ENCODE results near the gene UBA1.

Gene UBA1

GRCh38 chrX:47145395-47146120, 48.1 kb upstream of the UBA1 start:
- Histone ChIP-seq H3K36me3 (ENCODE audit: insufficient read depth, low read length) (peaks cover 5% of the 10 kb centered on the region; the same call in 1 of the 2 replicates), H3K4me1 (ENCODE audit: insufficient read depth, low read length, poor library complexity, severe bottlenecking) (peaks cover 8% of the 10 kb centered on the region), H2AFZ (ENCODE audit: low read length) (peak overlapping the region; percentile 93; the same call in 1 of the 2 replicates), H3K4me3 (ENCODE audit: low read length, poor library complexity, severe bottlenecking) (peak overlapping the region; percentile 93), H3K27me3 (ENCODE audit: insufficient read depth, low read length, poor library complexity, severe bottlenecking) (no peaks in the 10 kb centered on the region), H3K9me2 (replicated peaks; ENCODE audit: low read depth, low read length) (no peaks in the 10 kb centered on the region), H3K9ac (ENCODE audit: low read depth, low read length, poor library complexity, severe bottlenecking) (peak overlapping the region; percentile 94), H4K20me1 (ENCODE audit: insufficient read depth, low read length, poor library complexity, severe bottlenecking) (peaks cover 40% of the 10 kb centered on the region), H3K9me3 (ENCODE audit: insufficient read depth, low read depth, low read length) (no peaks in the 10 kb centered on the region), H3K79me2 (ENCODE audit: insufficient read depth, low read length) (peaks cover 76% of the 10 kb centered on the region), H3K4me2 (ENCODE audit: low read depth, low read length, poor library complexity, severe bottlenecking) (peak overlapping the region; percentile 87), H3F3A (ENCODE audit: low read depth) (no peaks in the 10 kb centered on the region)
- TF ChIP-seq EZH2phosphoT487 (IDR thresholded peaks at IDR 0.05; ENCODE audit: borderline replicate concordance): no peak
- TF ChIP-seq, protein P1, sequence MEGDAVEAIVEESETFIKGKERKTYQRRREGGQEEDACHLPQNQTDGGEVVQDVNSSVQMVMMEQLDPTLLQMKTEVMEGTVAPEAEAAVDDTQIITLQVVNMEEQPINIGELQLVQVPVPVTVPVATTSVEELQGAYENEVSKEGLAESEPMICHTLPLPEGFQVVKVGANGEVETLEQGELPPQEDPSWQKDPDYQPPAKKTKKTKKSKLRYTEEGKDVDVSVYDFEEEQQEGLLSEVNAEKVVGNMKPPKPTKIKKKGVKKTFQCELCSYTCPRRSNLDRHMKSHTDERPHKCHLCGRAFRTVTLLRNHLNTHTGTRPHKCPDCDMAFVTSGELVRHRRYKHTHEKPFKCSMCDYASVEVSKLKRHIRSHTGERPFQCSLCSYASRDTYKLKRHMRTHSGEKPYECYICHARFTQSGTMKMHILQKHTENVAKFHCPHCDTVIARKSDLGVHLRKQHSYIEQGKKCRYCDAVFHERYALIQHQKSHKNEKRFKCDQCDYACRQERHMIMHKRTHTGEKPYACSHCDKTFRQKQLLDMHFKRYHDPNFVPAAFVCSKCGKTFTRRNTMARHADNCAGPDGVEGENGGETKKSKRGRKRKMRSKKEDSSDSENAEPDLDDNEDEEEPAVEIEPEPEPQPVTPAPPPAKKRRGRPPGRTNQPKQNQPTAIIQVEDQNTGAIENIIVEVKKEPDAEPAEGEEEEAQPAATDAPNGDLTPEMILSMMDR (conservative IDR thresholded peaks at IDR 0.05; ENCODE audit: low read length): no peak

DNA sequence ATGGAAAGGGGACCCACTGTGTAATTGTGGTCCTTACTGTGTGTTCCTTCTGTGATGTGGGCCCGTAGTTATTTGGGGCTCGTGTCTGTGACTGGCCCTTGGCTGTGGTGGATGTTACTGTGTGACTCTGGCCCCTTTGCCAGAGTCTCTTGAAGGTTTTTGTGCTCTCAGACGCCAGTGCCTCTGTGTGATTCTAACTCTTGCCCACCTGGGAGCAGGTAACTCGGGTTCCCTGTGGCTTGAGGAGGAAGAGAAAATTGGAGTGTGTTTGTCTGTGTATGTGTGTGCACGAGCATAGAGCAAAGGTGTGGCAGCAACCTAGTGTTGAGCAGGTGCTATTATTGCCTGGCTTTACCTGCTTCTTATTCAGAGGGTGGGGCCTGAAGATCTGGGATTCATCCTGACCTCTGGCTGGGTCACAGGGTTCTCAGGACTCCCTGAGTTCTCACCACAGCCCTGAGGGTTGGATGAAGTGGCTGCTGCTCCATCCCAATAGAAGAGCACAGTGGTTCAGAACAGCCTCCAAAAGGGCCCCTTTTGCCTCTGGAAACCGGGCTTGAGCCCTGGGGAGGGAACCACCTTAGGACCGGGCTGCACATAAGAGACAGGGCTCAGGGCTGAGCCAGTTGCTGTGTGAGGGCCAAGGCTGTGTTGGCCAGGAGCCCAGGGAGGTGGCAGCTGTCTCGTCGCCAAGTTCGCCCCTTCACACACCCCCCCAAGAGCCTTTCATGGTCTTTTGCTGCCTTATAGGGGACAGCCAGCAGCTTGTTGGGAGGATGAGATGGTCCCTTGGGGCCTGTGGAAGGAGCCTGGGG, 47.3 kb upstream of the UBA1 start:
- Histone ChIP-seq H3K27me3 (ENCODE audit: insufficient read depth, low read length, poor library complexity, severe bottlenecking) (no peaks in the 10 kb centered on the region), H3K9me3 (ENCODE audit: insufficient read depth, low read depth, low read length) (no peaks in the 10 kb centered on the region), H3K79me2 (ENCODE audit: insufficient read depth, low read length) (peaks cover 84% of the 10 kb centered on the region), H4K20me1 (ENCODE audit: insufficient read depth, low read length, poor library complexity, severe bottlenecking) (peaks cover 43% of the 10 kb centered on the region), H3K9me2 (replicated peaks; ENCODE audit: low read depth, low read length) (no peaks in the 10 kb centered on the region), H2AFZ (ENCODE audit: low read length) (no peak overlapping the region), H3K4me3 (ENCODE audit: low read length, poor library complexity, severe bottlenecking) (peak overlapping the region; percentile 93), H3K4me2 (ENCODE audit: low read depth, low read length, poor library complexity, severe bottlenecking) (peak overlapping the region; percentile 87), H3F3A (ENCODE audit: low read depth) (no peaks in the 10 kb centered on the region), H3K36me3 (ENCODE audit: insufficient read depth, low read length) (peaks cover 5% of the 10 kb centered on the region; the same call in 1 of the 2 replicates), H3K9ac (ENCODE audit: low read depth, low read length, poor library complexity, severe bottlenecking) (peak overlapping the region; percentile 94), H3K4me1 (ENCODE audit: insufficient read depth, low read length, poor library complexity, severe bottlenecking) (peaks cover 8% of the 10 kb centered on the region)
- TF ChIP-seq, protein P1 (conservative IDR thresholded peaks at IDR 0.05; ENCODE audit: low read length): no peak
- TF ChIP-seq EZH2phosphoT487 (IDR thresholded peaks at IDR 0.05; ENCODE audit: borderline replicate concordance): no peak

DNA sequence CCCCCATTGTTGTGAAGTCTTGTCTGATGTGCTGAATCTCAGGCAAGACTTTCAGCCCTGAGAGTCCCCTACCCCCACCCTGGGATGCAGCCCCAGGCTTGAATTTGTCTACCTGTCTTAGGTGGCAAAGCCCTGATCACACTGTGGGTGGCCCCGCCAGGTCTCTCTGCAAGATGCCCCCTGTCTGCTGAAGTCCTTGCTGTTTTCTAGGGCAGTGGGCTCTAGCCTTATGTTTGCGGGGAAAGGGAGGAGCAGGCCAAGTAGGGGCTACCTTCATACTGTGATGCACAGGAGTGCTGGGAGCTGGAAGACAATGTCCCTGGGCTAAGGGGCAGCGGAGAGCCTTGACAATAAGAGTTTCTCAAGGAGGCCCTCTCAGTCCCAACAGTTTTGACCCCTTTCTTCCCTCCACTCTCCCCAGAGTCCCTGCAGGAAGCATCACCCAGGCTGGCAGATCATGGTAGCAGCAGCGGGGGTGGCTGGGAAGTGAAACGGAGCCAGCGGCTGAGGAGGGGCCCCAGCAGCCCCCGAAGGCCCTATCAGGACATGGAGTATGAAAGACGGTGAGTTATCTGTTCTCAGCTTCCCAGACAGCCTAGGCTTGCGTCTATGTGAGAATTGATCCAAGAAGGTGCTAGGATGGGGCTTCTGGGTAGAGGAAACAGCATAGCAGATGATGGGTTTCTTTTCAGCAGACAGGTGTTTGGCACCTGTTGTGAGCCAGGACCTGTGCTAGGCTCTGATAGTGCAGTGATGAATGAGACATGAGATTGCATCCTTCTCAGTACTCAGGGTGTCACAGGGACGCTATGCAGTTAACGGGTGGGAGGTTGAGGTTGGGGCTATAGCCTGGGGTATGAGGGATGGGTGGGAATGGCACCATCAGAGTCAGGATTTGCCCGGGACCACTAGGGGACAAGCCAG, 46.4 kb upstream of the UBA1 start:
- Histone ChIP-seq H3K4me1 (ENCODE audit: insufficient read depth, low read length, poor library complexity, severe bottlenecking) (peaks cover 8% of the 10 kb centered on the region), H2AFZ (ENCODE audit: low read length) (no peak overlapping the region), H3F3A (ENCODE audit: low read depth) (no peaks in the 10 kb centered on the region), H3K9me3 (ENCODE audit: insufficient read depth, low read depth, low read length) (no peaks in the 10 kb centered on the region), H3K36me3 (ENCODE audit: insufficient read depth, low read length) (no peaks in the 10 kb centered on the region; the same call in 1 of the 2 replicates), H3K79me2 (ENCODE audit: insufficient read depth, low read length) (peaks cover 88% of the 10 kb centered on the region), H3K9ac (ENCODE audit: low read depth, low read length, poor library complexity, severe bottlenecking) (peak overlapping the region; percentile 94), H3K9me2 (replicated peaks; ENCODE audit: low read depth, low read length) (no peaks in the 10 kb centered on the region), H3K4me3 (ENCODE audit: low read length, poor library complexity, severe bottlenecking) (peak overlapping the region; percentile 93), H3K4me2 (ENCODE audit: low read depth, low read length, poor library complexity, severe bottlenecking) (peak overlapping the region; percentile 87), H4K20me1 (ENCODE audit: insufficient read depth, low read length, poor library complexity, severe bottlenecking) (peaks cover 49% of the 10 kb centered on the region), H3K27me3 (ENCODE audit: insufficient read depth, low read length, poor library complexity, severe bottlenecking) (no peaks in the 10 kb centered on the region)
- TF ChIP-seq, protein P1 (conservative IDR thresholded peaks at IDR 0.05; ENCODE audit: low read length): no peak
- no peak for TF ChIP-seq EZH2phosphoT487 (IDR thresholded peaks at IDR 0.05; ENCODE audit: borderline replicate concordance)
